Activated T-helper 1 cell treated with anti-CD3 and anti-CD28 coated beads, Interleukin-2, amount 50 U/mL, for 16 hours (primary cell): Measurements from ENCODE around the gene LAD1.
A peak's percentile ranks its signal among the peaks of the same experiment; 100 is the strongest.

Experiments
- DNase-seq, 2 donors: peaks; one replicate each; pipeline ENCODE4 v3.0.0-alpha.2; 2020; ENCODE audit warnings: low read depth in 1 of 2, low spot score in 1 of 2

LAD1 gene

GRCh38 chr1:201399018-201399351, at the start of gene LAD1:
TSS of gene LAD1 (minus strand) at chr1:201399324. CDS start at chr1:201399306, 18 bp downstream.
- DNase-seq = no peak

- peak; percentile 34 to 37 for DNase-seq
Measured at GRCh38 chr1:201447903-201448871, 49.1 kb upstream of the LAD1 start.

- no peak for DNase-seq
Measured at GRCh38 chr1:201445310-201445709, 46.2 kb upstream of the LAD1 start.

- DNase-seq = no peak
Measured at GRCh38 chr1:201444792-201445191, 45.7 kb upstream of the LAD1 start.

- DNase-seq = no peak
Measured at GRCh38 chr1:201443747-201444146, 44.6 kb upstream of the LAD1 start.

GRCh38 chr1:201436969-201437368, 37.8 kb upstream of the LAD1 start:
- DNase-seq = no peak

GRCh38 chr1:201436393-201436792, 37.3 kb upstream of the LAD1 start:
- no peak for DNase-seq

- DNase-seq = no peak
Measured at GRCh38 chr1:201434266-201434665, 35.1 kb upstream of the LAD1 start.

GRCh38 chr1:201433609-201434008, 34.5 kb upstream of the LAD1 start:
- DNase-seq = no peak

GRCh38 chr1:201430776-201431175, 31.7 kb upstream of the LAD1 start:
- no peak for DNase-seq

GRCh38 chr1:201429736-201430501, 30.8 kb upstream of the LAD1 start:
- no peak for DNase-seq

GRCh38 chr1:201427963-201428362, 28.8 kb upstream of the LAD1 start:
- no peak for DNase-seq

- DNase-seq = no peak
Measured at GRCh38 chr1:201426479-201427310, 27.6 kb upstream of the LAD1 start.

GRCh38 chr1:201424146-201424545, 25.0 kb upstream of the LAD1 start:
- no peak for DNase-seq

- DNase-seq = no peak
Measured at GRCh38 chr1:201423655-201424054, 24.5 kb upstream of the LAD1 start.

- no peak for DNase-seq
Measured at GRCh38 chr1:201422436-201423030, 23.4 kb upstream of the LAD1 start.

- DNase-seq = no peak
Measured at GRCh38 chr1:201422026-201422425, 22.9 kb upstream of the LAD1 start.

- no peak for DNase-seq
Measured at GRCh38 chr1:201421041-201421440, 21.9 kb upstream of the LAD1 start.

GRCh38 chr1:201420608-201421002, 21.5 kb upstream of the LAD1 start:
- DNase-seq = no peak

- DNase-seq = no peak
Measured at GRCh38 chr1:201419746-201420607, 20.9 kb upstream of the LAD1 start.
